Measurements from ENCODE around the gene ABTB1. TPM values are rescaled to one million over a fixed set of nuclear protein-coding genes. Genes with fewer than 3 reads are reported as not detected.
"Not testable (repeated sequence)": the region's sequence is repeated elsewhere in the genome, so short reads cannot be mapped to it uniquely, and the experiment has no call there.

Gene ABTB1
- total and polyA plus RNA-seq, 4 donors, result 9.7 to 14.1 (median 10.9) TPM

DNA sequence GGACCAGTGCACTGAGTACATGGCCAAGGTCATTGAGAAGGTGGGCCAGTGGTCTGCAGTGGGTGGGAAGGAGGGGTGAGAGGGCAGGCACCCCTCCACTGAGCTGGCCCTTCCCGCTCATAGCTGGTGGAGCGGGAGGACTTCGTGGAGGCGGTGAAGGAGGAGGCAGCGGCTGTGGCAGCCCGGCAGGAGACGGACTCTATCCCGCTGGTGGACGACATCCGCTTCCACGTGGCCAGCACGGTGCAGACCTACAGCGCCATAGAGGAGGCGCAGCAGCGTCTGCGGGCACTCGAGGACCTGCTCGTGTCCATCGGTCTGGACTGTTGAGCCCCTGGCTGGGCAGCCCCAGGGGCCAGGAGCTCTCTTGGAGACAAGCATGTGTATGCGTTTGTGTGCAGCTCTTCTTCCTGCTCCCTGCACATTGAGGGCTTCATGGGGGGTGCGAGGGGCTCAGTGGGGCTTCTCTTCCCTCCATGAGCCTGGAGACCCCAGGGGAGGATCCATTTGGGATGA lies 7.5 kb downstream of the ABTB1 start (continued):
- TF ChIP-seq HNF4A (conservative IDR thresholded peaks at IDR 0.05) (no peak), HNF4G (IDR thresholded peaks at IDR 0.05) (no peak), YY1 (IDR thresholded peaks at IDR 0.05) (no peak), RXRA (IDR thresholded peaks at IDR 0.05) (no peak), RAD21 (IDR thresholded peaks at IDR 0.05) (no peak), EGR1 (IDR thresholded peaks at IDR 0.05; ENCODE audit: low read depth in 2 of 2) (no peak), FOXA2 (IDR thresholded peaks at IDR 0.05) (no peak), GABPA (IDR thresholded peaks at IDR 0.05 in 1 of 2, conservative IDR thresholded peaks at IDR 0.05 in 1 of 2) (no peak), JUND (IDR thresholded peaks at IDR 0.05) (no peak)
- TF ChIP-seq, protein P1, sequence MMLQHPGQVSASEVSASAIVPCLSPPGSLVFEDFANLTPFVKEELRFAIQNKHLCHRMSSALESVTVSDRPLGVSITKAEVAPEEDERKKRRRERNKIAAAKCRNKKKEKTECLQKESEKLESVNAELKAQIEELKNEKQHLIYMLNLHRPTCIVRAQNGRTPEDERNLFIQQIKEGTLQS (IDR thresholded peaks at IDR 0.05), result no peak
- TF ChIP-seq, protein P2, sequence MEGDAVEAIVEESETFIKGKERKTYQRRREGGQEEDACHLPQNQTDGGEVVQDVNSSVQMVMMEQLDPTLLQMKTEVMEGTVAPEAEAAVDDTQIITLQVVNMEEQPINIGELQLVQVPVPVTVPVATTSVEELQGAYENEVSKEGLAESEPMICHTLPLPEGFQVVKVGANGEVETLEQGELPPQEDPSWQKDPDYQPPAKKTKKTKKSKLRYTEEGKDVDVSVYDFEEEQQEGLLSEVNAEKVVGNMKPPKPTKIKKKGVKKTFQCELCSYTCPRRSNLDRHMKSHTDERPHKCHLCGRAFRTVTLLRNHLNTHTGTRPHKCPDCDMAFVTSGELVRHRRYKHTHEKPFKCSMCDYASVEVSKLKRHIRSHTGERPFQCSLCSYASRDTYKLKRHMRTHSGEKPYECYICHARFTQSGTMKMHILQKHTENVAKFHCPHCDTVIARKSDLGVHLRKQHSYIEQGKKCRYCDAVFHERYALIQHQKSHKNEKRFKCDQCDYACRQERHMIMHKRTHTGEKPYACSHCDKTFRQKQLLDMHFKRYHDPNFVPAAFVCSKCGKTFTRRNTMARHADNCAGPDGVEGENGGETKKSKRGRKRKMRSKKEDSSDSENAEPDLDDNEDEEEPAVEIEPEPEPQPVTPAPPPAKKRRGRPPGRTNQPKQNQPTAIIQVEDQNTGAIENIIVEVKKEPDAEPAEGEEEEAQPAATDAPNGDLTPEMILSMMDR (IDR thresholded peaks at IDR 0.05; ENCODE audit: low read depth, low read length, missing input control), result no peak

DNA sequence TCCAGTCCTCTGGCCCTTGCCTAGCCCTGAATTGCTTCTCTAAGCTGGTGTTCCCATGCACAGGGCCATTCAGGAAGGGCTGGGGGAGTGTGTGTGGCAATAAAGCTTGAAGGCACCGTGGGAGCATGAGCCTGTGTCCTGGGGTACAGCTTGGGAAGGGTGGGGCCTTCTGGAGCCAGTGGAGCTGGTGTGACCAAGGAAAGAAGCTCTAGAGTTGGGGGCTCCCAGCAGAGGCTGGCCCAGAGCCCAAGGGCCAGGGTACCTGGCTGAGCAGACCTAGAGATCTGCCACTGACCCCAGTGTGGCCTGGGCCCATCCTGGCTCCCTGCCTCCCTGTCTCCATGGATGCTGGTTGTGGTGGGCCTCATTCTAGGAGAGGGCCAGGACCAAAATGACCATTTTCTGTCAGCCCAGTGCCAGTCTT lies 8.1 kb downstream of the ABTB1 start:
- H3K9me3 ChIP-seq (ENCODE audit: control insufficient read depth in 4 of 4, low read length in 3 of 4), result no peaks in the 10 kb centered on the region
- TF ChIP-seq TAF1 (conservative IDR thresholded peaks at IDR 0.05) (no peak), YY1 (IDR thresholded peaks at IDR 0.05) (no peak), GABPA (IDR thresholded peaks at IDR 0.05 in 1 of 2, conservative IDR thresholded peaks at IDR 0.05 in 1 of 2) (no peak), RAD21 (IDR thresholded peaks at IDR 0.05) (no peak), NR2F2 (IDR thresholded peaks at IDR 0.05) (no peak)
- TF ChIP-seq, protein P3, sequence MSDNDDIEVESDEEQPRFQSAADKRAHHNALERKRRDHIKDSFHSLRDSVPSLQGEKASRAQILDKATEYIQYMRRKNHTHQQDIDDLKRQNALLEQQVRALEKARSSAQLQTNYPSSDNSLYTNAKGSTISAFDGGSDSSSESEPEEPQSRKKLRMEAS (IDR thresholded peaks at IDR 0.05), result no peak
- TF ChIP-seq, protein P4, sequence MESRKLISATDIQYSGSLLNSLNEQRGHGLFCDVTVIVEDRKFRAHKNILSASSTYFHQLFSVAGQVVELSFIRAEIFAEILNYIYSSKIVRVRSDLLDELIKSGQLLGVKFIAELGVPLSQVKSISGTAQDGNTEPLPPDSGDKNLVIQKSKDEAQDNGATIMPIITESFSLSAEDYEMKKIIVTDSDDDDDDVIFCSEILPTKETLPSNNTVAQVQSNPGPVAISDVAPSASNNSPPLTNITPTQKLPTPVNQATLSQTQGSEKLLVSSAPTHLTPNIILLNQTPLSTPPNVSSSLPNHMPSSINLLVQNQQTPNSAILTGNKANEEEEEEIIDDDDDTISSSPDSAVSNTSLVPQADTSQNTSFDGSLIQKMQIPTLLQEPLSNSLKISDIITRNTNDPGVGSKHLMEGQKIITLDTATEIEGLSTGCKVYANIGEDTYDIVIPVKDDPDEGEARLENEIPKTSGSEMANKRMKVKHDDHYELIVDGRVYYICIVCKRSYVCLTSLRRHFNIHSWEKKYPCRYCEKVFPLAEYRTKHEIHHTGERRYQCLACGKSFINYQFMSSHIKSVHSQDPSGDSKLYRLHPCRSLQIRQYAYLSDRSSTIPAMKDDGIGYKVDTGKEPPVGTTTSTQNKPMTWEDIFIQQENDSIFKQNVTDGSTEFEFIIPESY (IDR thresholded peaks at IDR 0.05), result no peak
- TF ChIP-seq, protein P5, sequence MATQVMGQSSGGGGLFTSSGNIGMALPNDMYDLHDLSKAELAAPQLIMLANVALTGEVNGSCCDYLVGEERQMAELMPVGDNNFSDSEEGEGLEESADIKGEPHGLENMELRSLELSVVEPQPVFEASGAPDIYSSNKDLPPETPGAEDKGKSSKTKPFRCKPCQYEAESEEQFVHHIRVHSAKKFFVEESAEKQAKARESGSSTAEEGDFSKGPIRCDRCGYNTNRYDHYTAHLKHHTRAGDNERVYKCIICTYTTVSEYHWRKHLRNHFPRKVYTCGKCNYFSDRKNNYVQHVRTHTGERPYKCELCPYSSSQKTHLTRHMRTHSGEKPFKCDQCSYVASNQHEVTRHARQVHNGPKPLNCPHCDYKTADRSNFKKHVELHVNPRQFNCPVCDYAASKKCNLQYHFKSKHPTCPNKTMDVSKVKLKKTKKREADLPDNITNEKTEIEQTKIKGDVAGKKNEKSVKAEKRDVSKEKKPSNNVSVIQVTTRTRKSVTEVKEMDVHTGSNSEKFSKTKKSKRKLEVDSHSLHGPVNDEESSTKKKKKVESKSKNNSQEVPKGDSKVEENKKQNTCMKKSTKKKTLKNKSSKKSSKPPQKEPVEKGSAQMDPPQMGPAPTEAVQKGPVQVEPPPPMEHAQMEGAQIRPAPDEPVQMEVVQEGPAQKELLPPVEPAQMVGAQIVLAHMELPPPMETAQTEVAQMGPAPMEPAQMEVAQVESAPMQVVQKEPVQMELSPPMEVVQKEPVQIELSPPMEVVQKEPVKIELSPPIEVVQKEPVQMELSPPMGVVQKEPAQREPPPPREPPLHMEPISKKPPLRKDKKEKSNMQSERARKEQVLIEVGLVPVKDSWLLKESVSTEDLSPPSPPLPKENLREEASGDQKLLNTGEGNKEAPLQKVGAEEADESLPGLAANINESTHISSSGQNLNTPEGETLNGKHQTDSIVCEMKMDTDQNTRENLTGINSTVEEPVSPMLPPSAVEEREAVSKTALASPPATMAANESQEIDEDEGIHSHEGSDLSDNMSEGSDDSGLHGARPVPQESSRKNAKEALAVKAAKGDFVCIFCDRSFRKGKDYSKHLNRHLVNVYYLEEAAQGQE (IDR thresholded peaks at IDR 0.05), result no peak
- H3K36me3 ChIP-seq (ENCODE audit: control insufficient read depth in 4 of 4, insufficient read depth in 3 of 4, low read depth in 1 of 4, low read length in 3 of 4), result peaks cover 0 to 20% (median 4%) of the 10 kb centered on the region in 4 donors
- no peak overlapping the region for H3K9ac ChIP-seq (ENCODE audit: low read depth in 1 of 2, low read length in 2 of 2)
- no peaks in the 10 kb centered on the region for H3K4me1 ChIP-seq (ENCODE audit: control insufficient read depth in 4 of 4, insufficient read depth in 4 of 4, low read length in 3 of 4)
- H3K27ac ChIP-seq (ENCODE audit: low read depth in 1 of 2, low read length in 2 of 2), result no peak overlapping the region
- no peak for DNase-seq (ENCODE audit: low spot score)
- no peaks in the 10 kb centered on the region for H3K27me3 ChIP-seq (ENCODE audit: control insufficient read depth in 4 of 4, insufficient read depth in 4 of 4, low read length in 3 of 4)
- H3K4me3 ChIP-seq (ENCODE audit: low read depth in 1 of 3, low read length in 3 of 3), result no peak overlapping the region
- 96% methylated on average over 1 of the region's 1 CpG for WGBS

DNA sequence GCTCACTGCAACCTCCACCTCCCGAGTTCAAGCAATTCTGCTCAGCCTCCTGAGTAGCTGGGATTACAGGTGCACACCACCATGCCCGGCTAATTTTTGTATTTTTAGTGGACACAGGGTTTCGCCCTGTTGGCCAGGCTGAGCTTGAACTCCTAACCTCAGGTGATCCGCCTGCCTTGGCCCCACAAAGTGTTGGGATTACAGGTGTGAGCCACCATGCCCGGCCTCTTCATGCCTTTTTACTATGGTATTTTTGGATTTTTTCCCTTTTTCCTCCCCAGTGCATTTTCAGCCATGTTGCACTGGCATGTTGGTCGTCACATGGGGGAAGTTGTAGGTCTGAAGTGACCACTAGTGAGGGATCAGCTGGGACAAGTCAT lies 9.4 kb downstream of the ABTB1 start:
- not testable (repeated sequence) for H3K27ac ChIP-seq (ENCODE audit: low read depth in 1 of 2, low read length in 2 of 2); H3K4me1 ChIP-seq (ENCODE audit: control insufficient read depth in 4 of 4, insufficient read depth in 4 of 4, low read length in 3 of 4); H3K27me3 ChIP-seq (ENCODE audit: control insufficient read depth in 4 of 4, insufficient read depth in 4 of 4, low read length in 3 of 4); DNase-seq (ENCODE audit: low spot score); H3K9me3 ChIP-seq (ENCODE audit: control insufficient read depth in 4 of 4, low read length in 3 of 4); H3K4me3 ChIP-seq (ENCODE audit: low read depth in 1 of 3, low read length in 3 of 3); H3K9ac ChIP-seq (ENCODE audit: low read depth in 1 of 2, low read length in 2 of 2)
- 95% methylated on average over 6 of the region's 6 CpGs for WGBS
- H3K36me3 ChIP-seq (ENCODE audit: control insufficient read depth in 4 of 4, insufficient read depth in 3 of 4, low read depth in 1 of 4, low read length in 3 of 4), result peaks cover 0 to 14% (median 2%) of the 10 kb centered on the region in 4 donors

All from liver (tissue), 9 donors.